ENCODE results near the gene LANCL3. TPM values are rescaled to one million over a fixed set of nuclear protein-coding genes. Genes with fewer than 3 reads are reported as not detected.
A peak's percentile ranks its signal among the peaks of the same experiment; 100 is the strongest.
"Not testable (repeated sequence)": the region's sequence is repeated elsewhere in the genome, so short reads cannot be mapped to it uniquely, and the experiment has no call there.

The LANCL3 gene
- 0.03 TPM in 1 of 2 replicates, not detected in the other for total RNA-seq (2014; rRNA removed; shearing (Covaris generic))

DNA sequence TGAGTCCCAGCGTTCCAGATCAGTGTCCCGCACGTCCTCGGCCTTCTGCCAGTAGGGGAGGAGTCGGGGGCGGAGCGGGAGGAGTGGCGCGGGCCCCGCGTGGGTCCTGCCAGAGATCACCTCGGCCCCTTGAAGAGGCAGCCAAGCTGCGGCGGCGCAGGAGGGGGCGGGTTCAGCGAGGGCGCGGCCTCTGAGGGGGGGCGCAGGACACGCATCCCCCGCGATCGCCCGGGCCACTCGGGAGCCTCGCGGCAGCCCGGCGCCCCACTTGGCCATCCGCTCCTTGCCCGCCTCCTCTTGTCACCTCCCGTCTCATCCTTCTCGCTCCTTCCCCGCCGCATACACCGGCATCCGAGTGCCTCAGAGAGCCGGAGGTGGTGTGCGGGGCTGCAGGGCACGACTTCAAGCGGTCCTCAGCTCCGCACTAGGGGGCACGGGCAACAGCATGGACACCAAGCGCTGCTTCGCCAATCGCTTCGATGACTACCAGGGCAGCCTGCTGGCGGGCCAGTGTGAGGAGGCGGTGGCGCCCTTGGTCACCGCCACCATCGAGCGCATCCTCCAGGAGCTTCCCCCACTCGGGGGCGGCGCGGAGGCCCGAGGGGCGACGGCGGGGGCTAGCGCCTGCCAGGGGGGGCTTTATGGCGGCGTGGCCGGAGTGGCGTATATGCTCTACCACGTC, at the start of gene LANCL3:
TSS of gene LANCL3 (plus strand) at position 236 of the 682 bp plus-strand sequence. CDS start at position 446, 210 bp downstream.
- H3K9me3 ChIP-seq (replicated peaks); DNase-seq (ENCODE audit: low read depth in 1 of 2, low spot score in 2 of 2); H3K27me3 ChIP-seq (replicated peaks); H3K27ac ChIP-seq; H3K4me1 ChIP-seq (replicated peaks); H3K36me3 ChIP-seq: not testable (repeated sequence)
- H3K4me3 ChIP-seq: 0 out of 2 replicates have a peak within 1 kb of the TSS, but pooled peaks have one; percentile 5

DNA sequence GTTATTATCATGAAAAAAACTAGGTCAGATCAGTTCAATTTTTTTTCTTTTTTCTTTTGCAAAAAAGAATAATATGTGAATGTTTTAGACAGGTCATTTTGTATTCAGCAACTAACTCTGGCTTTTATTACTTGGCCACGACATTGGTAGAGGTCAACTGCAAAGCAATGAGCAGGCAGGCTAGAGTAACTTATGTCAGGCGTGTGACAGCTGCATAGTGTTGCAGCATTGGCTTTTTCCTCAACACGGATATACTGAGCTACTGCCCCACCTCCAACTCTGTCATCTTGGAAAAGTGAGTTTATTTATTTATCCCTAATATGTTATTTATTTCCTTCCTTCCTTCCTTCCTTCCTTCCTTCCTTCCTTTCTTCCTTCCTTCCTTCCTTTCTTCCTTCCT, 47.8 kb upstream of the LANCL3 start:
- not testable (repeated sequence) for DNase-seq (ENCODE audit: low read depth in 1 of 2, low spot score in 2 of 2); H3K36me3 ChIP-seq; H3K27ac ChIP-seq; H3K4me1 ChIP-seq (replicated peaks); H3K27me3 ChIP-seq (replicated peaks); H3K9me3 ChIP-seq (replicated peaks); H3K4me3 ChIP-seq

DNA sequence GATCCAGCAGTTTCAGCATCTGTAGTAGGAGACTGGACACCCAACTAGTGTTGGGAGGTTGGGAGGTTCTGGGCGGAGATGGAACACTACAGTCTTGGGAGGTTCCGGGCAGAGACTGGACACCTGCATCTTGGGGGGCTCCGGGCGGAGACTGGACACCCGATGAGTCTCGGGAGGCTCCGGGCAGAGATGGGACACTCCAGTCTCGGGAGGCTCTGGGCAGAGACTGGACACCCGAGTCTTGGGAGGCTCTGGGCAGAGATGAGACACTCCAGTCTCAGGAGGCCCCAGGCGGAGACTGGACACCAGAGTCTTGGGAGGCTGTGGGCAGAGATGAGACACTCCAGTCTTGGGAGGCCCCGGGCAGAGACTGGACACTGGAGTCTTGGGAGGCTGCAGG, 29.5 kb upstream of the LANCL3 start:
- H3K4me3 ChIP-seq: no peak overlapping the region
- H3K4me1 ChIP-seq (replicated peaks): no peaks in the 10 kb centered on the region
- no peak for DNase-seq (ENCODE audit: low read depth in 1 of 2, low spot score in 2 of 2)

DNA sequence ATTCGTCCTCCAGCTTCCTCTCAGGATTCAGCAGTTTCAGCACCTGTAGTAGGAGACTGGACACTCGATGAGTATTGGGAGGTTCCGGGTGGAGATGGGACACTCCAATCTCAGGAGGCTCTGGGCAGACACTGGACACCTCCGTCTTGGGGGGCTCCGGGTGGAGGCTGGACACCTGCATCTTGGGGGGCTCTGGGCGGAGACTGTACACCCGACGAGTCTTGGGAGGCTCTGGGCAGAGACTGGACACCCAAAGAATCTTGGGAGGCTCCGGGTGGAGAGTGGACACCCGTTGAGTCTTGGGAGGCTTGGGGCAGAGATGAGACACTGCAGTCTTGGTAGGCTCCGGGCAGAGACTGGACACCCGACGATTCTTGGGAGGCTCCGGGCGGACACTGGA, 28.7 kb upstream of the LANCL3 start:
- DNase-seq (ENCODE audit: low read depth in 1 of 2, low spot score in 2 of 2): no peak
- Histone ChIP-seq H3K4me1 (replicated peaks) (no peaks in the 10 kb centered on the region), H3K9me3 (replicated peaks) (no peaks in the 10 kb centered on the region), H3K27ac (no peak overlapping the region), H3K4me3 (no peak overlapping the region), H3K27me3 (replicated peaks) (no peaks in the 10 kb centered on the region), H3K36me3 (no peaks in the 10 kb centered on the region)

More for the DNA sequence above, 29.5 kb upstream of the LANCL3 start:
- H3K36me3 ChIP-seq: no peaks in the 10 kb centered on the region
- no peaks in the 10 kb centered on the region for H3K9me3 ChIP-seq (replicated peaks)
- no peaks in the 10 kb centered on the region for H3K27me3 ChIP-seq (replicated peaks)
- H3K27ac ChIP-seq: no peak overlapping the region

DNA sequence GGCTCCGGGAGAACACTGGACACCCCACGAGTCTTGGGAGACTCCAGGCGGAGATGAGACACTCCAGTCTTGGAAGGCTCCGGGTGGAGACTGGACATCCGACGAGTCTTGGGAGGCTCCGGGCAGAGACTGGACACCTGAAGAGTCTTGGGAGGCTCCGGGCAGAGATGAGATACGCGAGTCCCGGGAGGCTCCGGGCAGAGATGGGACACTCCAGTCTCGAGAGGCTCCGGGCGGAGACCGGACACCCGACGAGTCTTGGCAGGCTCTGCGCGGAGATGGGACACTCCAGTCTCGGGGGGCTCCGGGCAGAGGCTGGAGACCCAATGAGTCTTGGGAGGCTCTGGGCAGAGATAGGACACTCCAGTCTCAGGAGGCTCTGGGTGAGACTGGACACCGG, 28.1 kb upstream of the LANCL3 start:
- no peak for DNase-seq (ENCODE audit: low read depth in 1 of 2, low spot score in 2 of 2)
- H3K27me3 ChIP-seq (replicated peaks): no peaks in the 10 kb centered on the region
- no peaks in the 10 kb centered on the region for H3K9me3 ChIP-seq (replicated peaks)
- H3K36me3 ChIP-seq: no peaks in the 10 kb centered on the region
- H3K4me1 ChIP-seq (replicated peaks): no peaks in the 10 kb centered on the region
- no peak overlapping the region for H3K4me3 ChIP-seq
- no peak overlapping the region for H3K27ac ChIP-seq

DNA sequence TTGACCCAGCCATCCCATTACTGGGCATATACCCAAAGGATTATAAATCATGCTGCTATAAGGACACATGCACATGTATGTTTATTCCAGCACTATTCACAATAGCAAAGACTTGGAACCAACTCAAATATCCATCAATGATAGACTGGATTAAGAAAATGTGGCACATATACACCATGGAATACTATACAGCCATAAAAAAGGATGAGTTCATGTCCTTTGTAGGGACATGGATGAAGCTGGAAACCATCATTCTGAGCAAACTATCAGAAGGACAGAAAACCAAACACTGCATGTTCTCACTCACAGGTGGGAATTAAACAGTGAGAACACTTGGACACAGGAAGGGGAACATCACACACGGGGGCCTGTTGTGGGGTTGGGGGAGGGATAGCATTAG, 26.9 kb upstream of the LANCL3 start:
- H3K4me3 ChIP-seq; H3K27ac ChIP-seq; H3K27me3 ChIP-seq (replicated peaks); H3K4me1 ChIP-seq (replicated peaks); H3K36me3 ChIP-seq; H3K9me3 ChIP-seq (replicated peaks); DNase-seq (ENCODE audit: low read depth in 1 of 2, low spot score in 2 of 2): not testable (repeated sequence)

DNA sequence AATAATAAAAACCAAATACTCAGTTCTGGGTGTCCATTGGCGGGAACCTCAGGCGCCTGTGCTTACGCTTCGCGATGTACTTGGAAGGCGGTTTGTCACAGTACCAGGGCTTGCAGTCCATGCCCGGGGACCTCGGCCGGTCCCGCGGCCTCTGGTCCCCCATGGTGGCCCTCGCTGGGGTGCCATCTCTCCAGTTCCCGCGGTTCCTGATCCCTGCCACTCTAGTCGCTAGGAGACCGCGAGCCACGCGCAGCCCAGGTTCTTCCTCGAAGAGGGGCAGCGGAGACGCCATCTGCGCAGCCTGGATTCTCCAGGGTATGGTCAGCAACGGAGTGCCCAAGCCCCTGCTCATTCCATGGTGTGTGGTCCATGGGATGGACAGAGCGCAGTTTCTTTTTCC, 26.4 kb upstream of the LANCL3 start:
- no peak overlapping the region for H3K4me3 ChIP-seq
- no peak for DNase-seq (ENCODE audit: low read depth in 1 of 2, low spot score in 2 of 2)
- no peaks in the 10 kb centered on the region for H3K4me1 ChIP-seq (replicated peaks)
- no peak overlapping the region for H3K27ac ChIP-seq
- H3K27me3 ChIP-seq (replicated peaks): no peaks in the 10 kb centered on the region
- no peaks in the 10 kb centered on the region for H3K9me3 ChIP-seq (replicated peaks)
- no peaks in the 10 kb centered on the region for H3K36me3 ChIP-seq

DNA sequence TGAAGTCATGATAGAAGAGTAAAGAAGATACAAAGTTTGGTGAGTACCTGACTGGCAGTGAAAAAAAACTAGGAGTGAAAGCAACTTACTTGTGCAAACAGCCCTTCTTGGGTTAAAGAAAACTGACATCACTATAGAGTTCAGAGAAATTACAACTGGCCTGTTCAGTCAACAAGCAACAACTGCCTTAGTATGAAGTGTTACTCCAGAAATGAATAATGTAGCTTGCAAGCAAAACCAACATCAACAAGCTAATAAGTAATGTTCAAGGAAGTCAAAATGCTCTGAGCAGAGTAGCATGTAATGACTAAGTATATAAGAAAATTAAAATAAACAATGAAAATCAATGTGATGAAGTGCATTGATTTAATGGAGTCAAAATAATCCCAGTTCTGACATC, 21.8 kb upstream of the LANCL3 start:
- H3K27me3 ChIP-seq (replicated peaks); H3K9me3 ChIP-seq (replicated peaks): not testable (repeated sequence)

DNA sequence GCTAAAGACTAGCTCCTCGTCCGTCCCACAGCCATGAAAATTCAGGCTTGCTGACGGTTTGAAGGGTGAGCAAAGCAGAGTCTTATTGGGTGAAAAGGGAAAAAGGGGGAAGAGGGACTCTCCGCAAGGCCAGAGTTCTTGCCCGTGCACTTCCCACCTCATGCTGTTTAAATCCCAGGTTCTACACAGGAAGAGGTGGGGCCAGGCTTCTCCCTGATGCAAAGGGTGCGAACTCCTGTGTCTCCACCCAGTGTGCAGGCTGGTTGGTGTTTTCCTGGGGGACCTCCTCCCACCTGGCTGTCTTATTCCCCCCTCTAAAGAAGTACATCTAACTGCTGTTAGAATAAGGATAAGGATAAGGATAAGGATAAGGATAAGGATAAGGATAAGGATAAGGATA, 18.0 kb upstream of the LANCL3 start:
- H3K4me3 ChIP-seq: no peak overlapping the region
- no peaks in the 10 kb centered on the region for H3K4me1 ChIP-seq (replicated peaks)
- no peaks in the 10 kb centered on the region for H3K36me3 ChIP-seq
- no peaks in the 10 kb centered on the region for H3K27me3 ChIP-seq (replicated peaks)
- H3K9me3 ChIP-seq (replicated peaks): no peaks in the 10 kb centered on the region
- no peak for DNase-seq (ENCODE audit: low read depth in 1 of 2, low spot score in 2 of 2)
- H3K27ac ChIP-seq: no peak overlapping the region

More for the DNA sequence above, 21.8 kb upstream of the LANCL3 start:
- H3K36me3 ChIP-seq; H3K4me1 ChIP-seq (replicated peaks); DNase-seq (ENCODE audit: low read depth in 1 of 2, low spot score in 2 of 2); H3K27ac ChIP-seq; H3K4me3 ChIP-seq: not testable (repeated sequence)

DNA sequence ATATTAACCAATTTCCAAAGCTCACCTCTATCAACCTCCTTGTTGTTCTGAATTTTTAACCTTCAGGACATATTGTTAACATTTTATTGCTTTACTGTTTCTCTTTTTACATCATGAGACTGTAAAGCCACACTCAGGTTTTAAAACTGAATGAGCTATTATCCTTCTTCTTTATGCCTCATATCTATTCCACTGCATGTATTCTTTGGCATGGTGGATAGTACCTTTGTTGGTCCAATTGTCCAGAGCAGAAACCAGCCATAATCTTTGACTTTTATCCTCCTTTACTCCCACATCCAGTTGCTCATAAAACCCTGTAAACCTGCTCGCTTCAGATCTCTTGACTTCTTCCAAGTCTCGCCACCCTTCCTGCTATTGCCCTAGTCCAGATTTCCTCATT, 6.2 kb upstream of the LANCL3 start:
- H3K36me3 ChIP-seq; H3K27me3 ChIP-seq (replicated peaks); H3K27ac ChIP-seq; H3K9me3 ChIP-seq (replicated peaks); H3K4me1 ChIP-seq (replicated peaks); DNase-seq (ENCODE audit: low read depth in 1 of 2, low spot score in 2 of 2); H3K4me3 ChIP-seq: not testable (repeated sequence)

DNA sequence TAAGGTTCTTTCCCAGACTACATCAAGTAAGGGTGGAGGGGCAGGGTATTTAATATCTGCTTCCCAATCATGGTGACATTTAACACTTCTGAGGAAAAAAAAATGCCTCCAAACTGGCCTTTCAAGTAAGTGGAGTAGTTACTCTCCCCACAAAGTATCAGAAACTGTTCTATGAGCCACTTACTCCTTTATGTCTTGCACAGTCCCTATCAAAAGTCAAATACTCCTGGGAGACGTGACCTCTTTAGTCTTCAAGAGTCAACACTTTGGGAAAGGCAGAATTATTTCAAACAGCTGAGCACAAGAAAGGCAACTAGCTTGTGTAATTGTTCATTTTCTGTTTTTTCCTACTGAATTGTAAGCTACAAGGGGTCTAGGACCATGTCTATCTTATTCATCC, 1.1 kb upstream of the LANCL3 start:
- not testable (repeated sequence) for H3K4me3 ChIP-seq; H3K27me3 ChIP-seq (replicated peaks); H3K9me3 ChIP-seq (replicated peaks); DNase-seq (ENCODE audit: low read depth in 1 of 2, low spot score in 2 of 2); H3K36me3 ChIP-seq; H3K27ac ChIP-seq; H3K4me1 ChIP-seq (replicated peaks)

DNA sequence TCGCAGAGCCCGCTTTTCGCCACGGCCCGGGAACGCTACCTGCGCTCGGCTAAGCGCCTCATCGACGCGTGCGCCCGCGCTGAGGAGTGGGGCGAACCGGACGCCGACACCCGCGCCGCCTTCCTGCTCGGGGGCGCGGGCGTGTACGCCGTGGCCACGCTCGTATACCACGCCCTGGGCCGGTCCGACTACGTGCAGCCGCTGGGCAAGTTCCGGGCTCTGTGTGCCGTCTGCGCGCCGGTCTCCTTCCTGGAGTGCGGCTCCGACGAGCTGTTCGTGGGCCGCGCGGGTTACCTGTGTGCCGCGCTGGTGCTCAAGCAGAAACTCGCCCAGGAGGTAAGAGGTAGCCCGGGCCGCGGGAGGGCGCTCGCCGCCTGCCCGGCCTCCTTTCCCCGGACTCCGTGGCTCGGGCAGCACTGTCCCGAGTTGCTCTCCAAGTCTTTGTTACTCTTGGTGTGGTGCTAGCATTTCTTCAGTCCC, 687 bp downstream of the LANCL3 start:
- H3K36me3 ChIP-seq; H3K27me3 ChIP-seq (replicated peaks); H3K9me3 ChIP-seq (replicated peaks); H3K27ac ChIP-seq; H3K4me1 ChIP-seq (replicated peaks): not testable (repeated sequence)
- peak in 1 of 2 experiments; percentile 4 for DNase-seq (ENCODE audit: low read depth in 1 of 2, low spot score in 2 of 2)
- 0 out of 2 replicates have a peak overlapping the region, but pooled peaks have one; percentile 5 for H3K4me3 ChIP-seq

DNA sequence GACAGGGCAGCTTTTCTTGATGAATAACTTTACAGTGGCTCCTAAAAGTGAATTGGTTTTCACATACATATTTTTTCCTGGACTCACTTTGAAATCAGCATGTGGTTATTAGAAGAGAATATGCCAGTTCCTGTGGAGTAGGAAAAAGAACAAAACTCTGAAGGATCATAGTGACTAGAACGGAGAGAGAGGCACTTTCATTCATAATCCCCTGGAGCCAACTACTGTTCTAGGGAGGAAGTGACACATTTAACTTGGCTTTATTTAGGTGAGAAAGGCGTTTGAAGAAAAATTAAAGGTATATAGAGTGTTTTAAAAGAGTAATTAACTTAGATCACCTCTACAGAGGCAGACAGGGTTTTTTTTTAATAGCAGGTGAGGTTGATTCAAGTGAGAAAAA, 1.7 kb downstream of the LANCL3 start:
- not testable (repeated sequence) for H3K4me1 ChIP-seq (replicated peaks); H3K27ac ChIP-seq; DNase-seq (ENCODE audit: low read depth in 1 of 2, low spot score in 2 of 2); H3K27me3 ChIP-seq (replicated peaks); H3K36me3 ChIP-seq; H3K4me3 ChIP-seq; H3K9me3 ChIP-seq (replicated peaks)

DNA sequence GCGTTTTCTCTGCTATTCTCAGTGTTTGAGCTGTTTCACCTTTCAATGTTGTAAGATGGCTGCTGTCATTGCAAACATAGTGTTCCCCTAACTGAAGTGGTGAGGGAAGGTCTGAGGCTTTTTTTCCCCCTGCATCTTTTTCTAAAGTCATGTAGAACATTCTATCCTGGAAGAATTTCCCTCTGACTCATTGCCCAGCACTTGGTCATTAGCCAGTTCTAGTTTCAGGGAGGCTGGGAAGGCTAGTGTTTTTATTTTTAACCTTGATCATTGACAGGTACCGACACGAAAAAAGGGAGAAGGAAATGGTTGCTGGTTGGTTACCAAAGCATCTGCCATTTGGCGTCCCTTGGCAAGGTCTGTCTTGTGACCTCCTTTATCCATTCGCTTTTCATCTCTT, 6.6 kb downstream of the LANCL3 start:
- H3K4me1 ChIP-seq (replicated peaks): no peaks in the 10 kb centered on the region
- H3K9me3 ChIP-seq (replicated peaks): no peaks in the 10 kb centered on the region
- no peaks in the 10 kb centered on the region for H3K27me3 ChIP-seq (replicated peaks)
- H3K4me3 ChIP-seq: no peak overlapping the region
- no peak overlapping the region for H3K27ac ChIP-seq
- no peaks in the 10 kb centered on the region for H3K36me3 ChIP-seq
- no peak for DNase-seq (ENCODE audit: low read depth in 1 of 2, low spot score in 2 of 2)

DNA sequence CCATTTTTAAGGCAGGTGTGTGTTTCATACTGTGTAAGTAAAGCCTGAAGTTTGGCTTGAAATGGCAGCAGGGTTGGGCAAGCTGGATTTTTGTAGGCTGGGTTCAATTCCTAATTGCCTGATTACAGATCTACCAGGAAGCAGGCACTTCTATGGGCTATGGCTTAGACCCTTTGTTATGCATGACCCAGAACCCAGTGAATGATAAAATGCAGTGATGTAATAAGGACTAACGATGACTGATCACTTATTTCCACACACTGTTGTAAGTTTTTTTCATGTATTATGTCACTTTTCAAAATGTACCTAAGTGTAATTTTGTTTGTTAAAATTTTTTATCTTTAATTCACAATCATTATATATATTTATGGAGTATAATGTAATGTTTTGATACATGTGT, 8.6 kb downstream of the LANCL3 start:
- Histone ChIP-seq H3K4me3 (no peak overlapping the region), H3K27me3 (replicated peaks) (no peaks in the 10 kb centered on the region), H3K36me3 (no peaks in the 10 kb centered on the region), H3K27ac (no peak overlapping the region), H3K9me3 (replicated peaks) (no peaks in the 10 kb centered on the region), H3K4me1 (replicated peaks) (no peaks in the 10 kb centered on the region)
- DNase-seq (ENCODE audit: low read depth in 1 of 2, low spot score in 2 of 2): no peak
